Activated effector memory CD4-positive, alpha-beta T cell treated with anti-CD3 and anti-CD28 coated beads, Interleukin-2, amount 50 U/mL, for 16 hours (primary cell): Measurements from ENCODE around the gene CHMP4B.

Experiments used
- DNase-seq: peaks from one replicate; pipeline ENCODE4 v3.0.0-alpha.2; 2020

CHMP4B gene

GRCh38 chr20:33841436-33841799, 30.3 kb downstream of the CHMP4B start:
- DNase-seq = no peak

DNA sequence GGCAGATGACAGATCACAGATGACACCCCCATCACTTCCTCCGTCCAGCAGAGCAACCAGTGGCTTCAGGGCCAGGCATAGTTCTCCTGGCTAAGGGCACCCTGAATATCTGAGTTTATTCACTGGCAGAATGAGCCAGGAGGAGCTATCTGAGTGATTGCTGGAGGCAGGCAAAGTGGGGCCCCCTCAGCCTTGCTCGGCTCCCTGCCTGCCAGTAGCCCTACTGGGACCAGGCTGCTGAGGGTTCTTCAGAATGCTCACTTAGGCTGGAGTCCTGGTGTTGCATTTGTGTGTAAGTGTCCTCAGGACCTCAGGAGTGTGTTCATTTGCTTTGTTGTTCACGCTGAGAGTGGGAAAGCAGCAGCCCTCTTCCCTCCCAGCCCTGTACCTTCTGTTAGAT, 31.2 kb downstream of the CHMP4B start:
- no peak for DNase-seq

DNA sequence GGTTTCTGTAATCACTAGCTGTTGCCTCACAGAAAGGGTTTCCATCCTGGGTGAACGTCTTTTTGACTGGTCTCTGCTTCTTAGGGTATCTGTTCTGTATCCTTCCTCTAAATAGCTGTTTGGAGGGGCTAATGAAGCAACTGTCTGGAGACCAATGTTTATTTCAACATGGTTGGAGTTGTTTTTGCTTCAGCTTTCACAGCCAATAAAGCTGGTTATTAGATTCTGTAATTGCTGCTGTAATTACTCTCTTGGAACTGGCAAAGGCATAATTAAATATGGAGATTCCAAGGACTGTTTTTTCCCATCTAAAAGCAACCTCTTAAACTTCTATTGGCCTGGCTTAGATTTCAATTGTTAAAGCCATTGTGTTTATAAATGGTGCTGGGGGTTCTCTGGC, 31.9 kb downstream of the CHMP4B start:
- DNase-seq = no peak

DNA sequence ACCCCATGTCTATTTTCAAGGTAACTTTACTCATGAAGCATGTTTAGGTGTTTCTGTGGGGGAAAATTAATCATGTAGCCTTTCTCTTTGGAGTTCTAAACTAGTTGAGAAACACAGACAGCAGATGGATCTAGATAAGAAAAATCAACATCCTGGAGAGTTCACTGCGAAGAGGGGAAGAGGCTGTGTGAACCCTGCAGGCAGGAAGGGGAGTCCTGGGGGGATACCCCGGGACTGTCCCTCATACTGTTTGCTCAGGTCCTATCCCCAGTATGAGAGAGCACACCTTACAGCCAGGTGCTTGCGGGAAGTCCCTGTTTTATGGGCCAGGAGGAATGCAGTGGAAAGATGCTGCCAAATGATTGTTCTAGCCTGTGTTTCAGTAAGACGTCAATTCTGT, 32.7 kb downstream of the CHMP4B start:
- peak; percentile 68 for DNase-seq

GRCh38 chr20:33846291-33846935, 35.3 kb downstream of the CHMP4B start:
- no peak for DNase-seq

DNA sequence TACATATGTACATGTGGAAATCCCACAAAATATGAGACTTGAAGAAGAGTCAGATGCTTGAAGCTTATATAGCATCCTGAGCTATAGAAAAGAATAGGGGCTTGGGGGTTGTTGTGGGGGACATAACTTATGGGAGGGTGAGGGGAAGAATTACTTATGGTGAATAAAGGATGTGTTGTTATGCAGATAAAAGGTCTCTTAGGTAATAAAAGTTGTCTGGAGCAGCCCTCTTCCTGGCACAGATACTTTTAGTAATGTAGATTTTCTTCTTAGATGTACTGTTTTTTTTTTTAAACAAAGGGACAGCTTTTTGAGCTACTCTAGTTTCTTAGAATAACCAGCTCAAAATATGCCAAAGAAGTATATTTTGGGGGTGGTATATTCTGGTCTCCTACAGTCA, 35.9 kb downstream of the CHMP4B start:
- no peak for DNase-seq

GRCh38 chr20:33848391-33848790, 37.2 kb downstream of the CHMP4B start:
- DNase-seq = no peak

DNA sequence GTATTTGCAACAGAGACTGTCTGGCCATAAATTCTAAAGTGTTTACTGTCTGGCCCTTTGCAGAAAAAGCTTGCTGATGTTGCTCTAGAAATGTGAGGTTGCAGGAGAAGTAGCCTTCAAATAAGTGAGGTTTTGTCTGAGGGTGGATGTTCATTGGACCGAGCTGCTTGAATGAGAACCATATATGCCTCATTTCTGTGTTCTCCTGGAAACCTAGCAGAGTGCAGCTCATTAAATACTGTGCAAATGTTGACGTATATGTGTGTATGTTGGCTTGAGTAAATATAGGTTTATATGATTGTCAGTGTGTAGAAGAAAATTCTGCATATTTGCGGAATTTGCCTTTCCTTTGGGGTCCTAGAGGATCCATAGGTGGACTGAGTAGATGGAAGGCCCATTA, 39.0 kb downstream of the CHMP4B start:
- DNase-seq = no peak

DNA sequence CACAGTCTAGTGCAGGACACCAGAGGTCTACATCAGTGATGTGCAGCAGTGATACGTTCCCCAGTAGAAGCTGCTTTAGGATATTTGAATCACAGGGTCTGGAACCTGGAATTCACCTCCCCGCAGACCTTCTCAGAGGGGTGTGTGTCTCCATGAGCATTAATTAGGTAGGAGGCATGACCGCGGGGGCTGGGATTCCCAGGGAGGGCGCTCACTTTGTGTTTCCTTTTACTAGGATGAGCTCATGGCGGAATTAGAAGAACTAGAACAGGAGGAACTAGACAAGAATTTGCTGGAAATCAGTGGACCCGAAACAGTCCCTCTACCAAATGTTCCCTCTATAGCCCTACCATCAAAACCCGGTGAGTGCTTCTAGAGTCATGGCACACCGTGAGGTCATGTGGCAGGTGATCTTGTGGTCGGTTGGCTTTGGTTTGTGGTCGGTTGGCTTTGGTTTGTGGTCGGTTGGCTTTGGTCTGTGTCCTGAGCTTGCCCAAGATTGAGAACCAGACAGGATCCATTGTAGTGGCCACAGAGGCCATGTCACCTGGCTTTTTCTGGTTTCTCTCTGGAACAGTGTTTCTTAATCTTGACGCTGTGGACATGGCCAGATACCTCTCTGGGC, 40.8 kb downstream of the CHMP4B start:
- DNase-seq = no peak

GRCh38 chr20:33852626-33853506, 41.7 kb downstream of the CHMP4B start:
- no peak for DNase-seq

GRCh38 chr20:33853507-33853813, 42.3 kb downstream of the CHMP4B start:
- no peak for DNase-seq

GRCh38 chr20:33857722-33858563, 46.8 kb downstream of the CHMP4B start:
- no peak for DNase-seq

GRCh38 chr20:33858666-33859065, 47.5 kb downstream of the CHMP4B start:
- no peak for DNase-seq

DNA sequence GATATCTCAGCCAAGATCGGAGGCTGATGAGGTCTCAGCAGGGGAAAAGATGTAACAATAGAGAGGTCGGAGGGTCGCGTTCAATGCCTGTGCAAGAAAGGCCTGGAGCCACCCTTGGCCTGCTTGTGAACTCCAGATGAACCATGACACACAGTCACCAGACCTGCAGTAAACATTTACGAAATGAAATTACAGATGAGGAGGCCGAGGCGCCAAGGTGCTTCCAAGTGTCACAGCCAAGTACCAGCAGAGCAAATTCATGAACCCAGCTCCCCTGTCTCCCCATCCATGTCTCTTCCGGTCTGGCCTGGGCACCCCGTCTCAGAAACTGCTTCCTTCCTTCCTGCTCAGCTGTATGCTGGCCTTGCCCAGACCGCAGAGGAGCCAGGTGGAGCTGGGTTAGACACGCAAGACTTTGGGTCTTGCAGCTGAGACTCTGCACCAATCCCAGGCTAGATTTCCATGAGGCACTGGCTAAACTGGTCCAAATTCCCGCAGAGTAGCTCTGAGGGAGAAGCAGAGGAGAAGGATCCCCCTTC, 48.1 kb downstream of the CHMP4B start:
- DNase-seq = peak; percentile 72

GRCh38 chr20:33859751-33860150, 48.6 kb downstream of the CHMP4B start:
- no peak for DNase-seq

DNA sequence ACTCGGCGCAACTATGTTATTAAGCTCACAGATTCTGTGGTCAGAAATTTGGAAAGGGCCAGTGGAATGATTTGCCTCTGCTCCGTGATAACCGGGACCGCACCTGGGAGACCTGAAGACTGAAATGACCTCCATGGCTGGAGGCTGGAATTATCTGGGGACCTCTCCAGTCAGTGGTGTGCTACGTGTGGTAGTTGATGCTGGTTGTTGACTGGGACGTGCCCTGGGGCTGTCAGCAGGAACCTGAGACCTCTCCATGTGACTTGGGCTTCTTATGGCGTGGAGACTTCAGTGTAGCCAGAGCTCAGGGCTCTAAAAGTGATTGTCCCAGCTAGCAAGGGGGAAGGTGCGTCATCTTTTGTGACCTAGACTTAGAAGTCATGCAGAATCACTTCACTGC, 50.3 kb downstream of the CHMP4B start:
- DNase-seq = no peak

DNA sequence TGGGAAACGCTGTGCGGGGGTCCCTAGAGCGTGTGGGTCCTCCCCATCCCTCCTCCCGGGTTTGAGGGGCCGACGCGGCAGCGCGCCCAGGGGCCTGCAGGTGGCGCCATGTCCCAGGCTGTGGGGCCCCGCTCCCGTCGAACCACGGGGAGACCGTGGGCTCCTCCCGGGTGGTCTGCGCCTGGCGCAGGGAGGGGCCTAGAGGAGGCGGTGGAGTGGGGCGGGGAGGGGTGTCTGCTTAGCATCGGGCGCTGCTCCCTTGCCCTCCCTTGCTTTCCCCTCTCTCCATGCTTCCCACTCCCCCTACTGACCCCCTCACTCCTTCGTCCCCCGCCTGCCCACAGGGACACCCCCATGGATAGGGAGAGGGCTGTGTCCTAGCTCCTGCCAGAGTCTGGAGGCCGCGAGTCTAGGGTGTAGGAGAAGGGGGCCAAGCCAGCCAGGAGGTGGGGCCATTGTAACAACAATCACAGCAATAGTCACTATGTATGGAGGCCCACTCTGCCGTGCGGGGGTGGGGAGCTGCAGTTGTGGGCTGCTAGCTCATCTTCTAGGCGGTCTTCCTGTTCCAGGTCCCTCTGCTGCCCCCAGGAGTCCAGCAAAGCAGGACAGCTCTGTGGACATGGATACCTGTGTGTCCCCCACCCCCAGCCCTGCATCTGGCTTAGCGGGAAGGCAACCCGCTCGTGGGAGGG, 51.7 kb downstream of the CHMP4B start:
- DNase-seq = peak; percentile 79

DNA sequence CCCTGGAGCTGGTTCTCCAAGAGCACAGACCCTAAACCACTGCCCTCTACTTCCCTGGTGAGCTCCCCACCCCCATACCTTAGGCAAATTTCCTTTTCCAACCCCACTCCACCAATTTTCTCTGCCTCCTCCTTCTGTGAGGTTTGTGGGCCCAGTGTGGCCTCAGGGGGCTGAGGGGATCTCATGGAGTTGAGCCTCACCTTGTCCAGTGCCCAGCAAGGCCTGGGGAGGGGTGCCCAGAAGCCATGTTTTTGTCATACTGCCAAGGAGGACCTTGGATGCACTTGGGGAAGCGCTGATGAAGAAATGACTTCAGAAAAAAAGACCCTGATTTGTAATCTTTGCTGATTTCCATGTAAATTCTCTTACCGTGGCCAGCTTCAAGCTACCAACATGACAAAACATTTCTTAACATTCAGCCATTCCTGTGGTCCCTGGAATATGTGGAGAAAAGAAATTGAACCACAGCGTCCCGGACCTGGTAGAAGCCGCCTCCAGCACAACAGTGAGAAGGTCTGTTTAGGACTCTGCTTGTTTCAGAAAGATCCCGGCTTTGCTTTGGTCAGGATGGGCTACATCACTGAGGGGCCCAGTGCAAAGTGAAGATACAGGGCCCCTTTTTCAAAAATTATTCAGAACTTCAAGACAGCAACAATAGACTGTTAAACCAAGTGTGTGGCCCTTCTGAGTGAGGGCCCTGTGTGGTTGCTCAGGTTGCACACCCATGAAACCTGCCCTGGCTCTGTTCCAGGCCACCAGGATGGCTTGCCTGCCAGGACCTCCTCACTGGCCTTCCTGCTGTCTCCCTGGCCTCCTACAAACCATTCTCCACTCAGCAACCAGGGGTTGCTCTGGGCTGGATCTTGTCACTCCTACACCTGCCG, 52.5 kb downstream of the CHMP4B start:
- no peak for DNase-seq

DNA sequence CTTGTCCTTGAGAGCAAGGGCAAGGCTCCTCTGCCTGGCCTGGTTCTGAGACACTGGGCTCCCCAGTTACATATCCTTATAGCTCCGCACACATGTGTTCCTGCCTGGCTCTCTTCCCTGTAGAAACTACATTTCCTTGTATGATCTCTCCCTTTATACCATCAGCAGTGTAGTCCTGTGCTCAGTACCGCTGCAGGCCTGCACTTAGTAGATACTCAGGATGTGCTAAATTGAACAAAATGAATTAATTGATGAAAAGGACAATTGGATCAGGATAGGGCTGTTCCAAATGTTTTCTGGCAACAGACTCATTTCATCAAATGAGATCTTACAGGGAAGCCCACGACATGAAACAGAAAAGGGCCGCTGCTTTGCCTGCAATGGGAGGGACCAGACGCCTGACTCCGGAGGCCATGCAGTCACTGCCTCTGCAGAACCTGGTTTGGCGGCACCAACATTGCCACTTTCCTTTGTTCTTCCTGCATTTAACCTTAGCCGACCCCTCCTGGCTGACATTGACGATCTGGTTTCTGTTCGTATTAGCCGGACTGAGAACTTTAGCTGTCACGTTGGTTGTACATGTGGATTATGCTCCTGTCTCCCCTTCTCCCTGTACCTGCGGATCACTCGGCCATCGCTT, 53.3 kb downstream of the CHMP4B start:
- no peak for DNase-seq

DNA sequence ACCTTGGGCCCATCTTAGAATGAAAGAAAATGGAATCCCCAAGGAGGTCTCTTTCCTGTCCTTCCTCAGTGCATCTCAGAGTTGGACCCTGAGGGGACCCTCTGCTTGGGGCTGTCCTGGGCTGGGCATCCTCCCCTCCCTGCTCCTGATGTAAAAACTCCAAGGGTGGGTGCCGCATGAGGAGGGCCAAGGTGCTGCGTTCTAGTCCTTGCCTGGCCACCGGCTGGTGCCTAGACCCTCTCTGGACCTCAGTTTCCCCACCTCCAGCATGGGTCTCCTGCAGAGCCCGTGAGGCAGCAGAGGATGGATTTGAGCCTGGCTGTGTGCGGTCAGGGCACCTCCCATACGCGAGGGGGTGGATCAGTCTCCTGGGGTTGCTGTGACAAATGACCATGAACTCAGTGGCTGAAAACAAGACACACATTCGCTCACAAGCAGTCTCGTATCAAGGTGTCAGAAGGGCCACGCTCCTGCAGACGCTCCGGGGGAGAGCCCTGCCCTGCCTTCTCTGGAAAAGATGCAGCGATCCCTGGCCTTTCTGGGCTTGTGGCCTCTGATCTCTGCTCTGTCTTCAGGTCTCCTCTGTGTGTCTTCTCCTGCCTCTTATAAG, 54.7 kb downstream of the CHMP4B start:
- DNase-seq = no peak
